Osteocyte (in vitro differentiated cells): ENCODE measurements around the gene IL23R. TPM values are rescaled to one million over a fixed set of nuclear protein-coding genes. Genes with fewer than 3 reads are reported as not detected.

Source experiments
- DNase-seq: peaks from one replicate; pipeline ENCODE4 v3.0.0; 2021; ENCODE audit warnings: mixed read lengths; ENCODE audit not compliant: unreplicated experiment; ENCODE audit errors: extremely low spot score
- H3K27ac Mint-ChIP-seq: one replicate; pipeline ENCODE4 v1.8.0; 2021; ENCODE audit warnings: mild to moderate bottlenecking, mixed read lengths; ENCODE audit not compliant: unreplicated experiment
- H3K27me3 Mint-ChIP-seq: one replicate; pipeline ENCODE4 v1.8.0; 2021; ENCODE audit warnings: mixed read lengths; ENCODE audit not compliant: unreplicated experiment
- H3K36me3 Mint-ChIP-seq: one replicate; pipeline ENCODE4 v1.8.0; 2021; ENCODE audit warnings: mixed read lengths; ENCODE audit not compliant: unreplicated experiment
- H3K4me1 Mint-ChIP-seq: one replicate; pipeline ENCODE4 v1.8.0; 2021; ENCODE audit warnings: mixed read lengths; ENCODE audit not compliant: unreplicated experiment
- H3K4me3 Mint-ChIP-seq: one replicate; pipeline ENCODE4 v1.8.0; 2021; ENCODE audit warnings: mild to moderate bottlenecking, moderate library complexity, mixed read lengths; ENCODE audit not compliant: unreplicated experiment
- H3K9me3 Mint-ChIP-seq: one replicate; pipeline ENCODE4 v1.8.0; 2021; ENCODE audit warnings: mixed read lengths; ENCODE audit not compliant: unreplicated experiment
- CTCF ChIP-seq: fragments of 200-600 bp; sonication (generic); IDR thresholded peaks from 2 replicates; pipeline ENCODE4 v1.5.0; 2021; ENCODE audit warnings: antibody characterized with exemption, mild to moderate bottlenecking, moderate library complexity
- total RNA-seq: library from RNA; stranded (reverse); gene quantifications from 2 replicates; pipeline ENCODE4 v1.2.1, GENCODE V29; 2021

The IL23R gene
- total RNA-seq, 1 donor from 2014 or later, result not detected

- Mint-ChIP-seq H3K36me3 (no peaks in the 10 kb centered on the region), H3K27ac (no peak overlapping the region), H3K4me1 (no peaks in the 10 kb centered on the region), H3K27me3 (peaks cover 8% of the 10 kb centered on the region), H3K9me3 (no peaks in the 10 kb centered on the region), H3K4me3 (no peak overlapping the region)
- DNase-seq, result no peak
- TF ChIP-seq CTCF, result no peak
Observed at GRCh38 chr1:67184838-67185421, 18.7 kb downstream of the IL23R start.

- no peak overlapping the region for H3K4me3 Mint-ChIP-seq
- no peaks in the 10 kb centered on the region for H3K4me1 Mint-ChIP-seq
- H3K36me3 Mint-ChIP-seq, result no peaks in the 10 kb centered on the region
- H3K27me3 Mint-ChIP-seq, result peaks cover 3% of the 10 kb centered on the region
- DNase-seq, result no peak
- H3K9me3 Mint-ChIP-seq, result no peaks in the 10 kb centered on the region
- no peak for TF ChIP-seq CTCF
- H3K27ac Mint-ChIP-seq, result no peak overlapping the region
Observed at GRCh38 chr1:67188137-67188536, 21.9 kb downstream of the IL23R start.

- H3K27me3 Mint-ChIP-seq, result no peaks in the 10 kb centered on the region
Observed at GRCh38 chr1:67189953-67190352, 23.7 kb downstream of the IL23R start.

GRCh38 chr1:67190410-67190809, 24.2 kb downstream of the IL23R start:
- H3K4me3 Mint-ChIP-seq, result no peak overlapping the region
- DNase-seq, result no peak
- TF ChIP-seq CTCF, result no peak
- no peaks in the 10 kb centered on the region for H3K36me3 Mint-ChIP-seq
- H3K27me3 Mint-ChIP-seq, result no peaks in the 10 kb centered on the region
- no peaks in the 10 kb centered on the region for H3K4me1 Mint-ChIP-seq
- no peak overlapping the region for H3K27ac Mint-ChIP-seq
- no peaks in the 10 kb centered on the region for H3K9me3 Mint-ChIP-seq

More at GRCh38 chr1:67189953-67190352, 23.7 kb downstream of the IL23R start:
- H3K4me3 Mint-ChIP-seq, result no peak overlapping the region
- DNase-seq, result no peak
- no peak for TF ChIP-seq CTCF
- no peaks in the 10 kb centered on the region for H3K36me3 Mint-ChIP-seq
- H3K9me3 Mint-ChIP-seq, result no peaks in the 10 kb centered on the region
- H3K27ac Mint-ChIP-seq, result no peak overlapping the region
- H3K4me1 Mint-ChIP-seq, result no peaks in the 10 kb centered on the region

GRCh38 chr1:67190942-67191341, 24.7 kb downstream of the IL23R start:
- no peaks in the 10 kb centered on the region for H3K36me3 Mint-ChIP-seq
- no peak overlapping the region for H3K27ac Mint-ChIP-seq
- DNase-seq, result no peak
- H3K27me3 Mint-ChIP-seq, result peaks cover 1% of the 10 kb centered on the region
- TF ChIP-seq CTCF, result no peak
- no peaks in the 10 kb centered on the region for H3K4me1 Mint-ChIP-seq
- no peaks in the 10 kb centered on the region for H3K9me3 Mint-ChIP-seq
- no peak overlapping the region for H3K4me3 Mint-ChIP-seq
